Tibial artery (tissue), 4 donors: ENCODE data around the gene ZFX.

Experiments
- DNase-seq, 2 donors: peaks; one replicate each; pipeline ENCODE4 v3.0.0-alpha.2; 2019
- H3K27ac ChIP-seq, 2 donors: fragments of 200-600 bp; sonication (generic) in 1 of 2; 1 replicate in 1 of 2; 2 replicates in 1 of 2; pipeline ENCODE4 v1.5.1; 2018 to 2019; ENCODE audit warnings: mild to moderate bottlenecking in 1 of 2
- H3K27me3 ChIP-seq, 2 donors: fragments of 200-600 bp; sonication (generic) in 1 of 2; one replicate each; pipeline versions ENCODE4 v1.5.1 to v1.6.0; 2016 to 2019
- H3K36me3 ChIP-seq, 3 donors: fragments of 200-600 bp; sonication (generic) in 2 of 3; one replicate each; pipeline ENCODE4 v1.5.1; 2016 to 2019; ENCODE audit warnings: mild to moderate bottlenecking in 2 of 3
- H3K4me1 ChIP-seq, 4 donors: fragments of 200-600 bp; sonication (generic) in 2 of 4; 1 replicate in 3 of 4; 2 replicates in 1 of 4; pipeline ENCODE4 v1.5.1; 2016 to 2019
- H3K4me3 ChIP-seq, 2 donors: fragments of 200-600 bp; sonication (generic) in 1 of 2; 1 replicate in 1 of 2; 2 replicates in 1 of 2; pipeline ENCODE4 v1.5.1; 2018 to 2019; ENCODE audit warnings: mild to moderate bottlenecking in 2 of 2
- H3K9me3 ChIP-seq, 3 donors: fragments of 200-600 bp; sonication (generic) in 1 of 3; one replicate each; pipeline ENCODE4 v1.5.1; 2016 to 2019
- CTCF ChIP-seq, 2 experiments: fragments of 200-600 bp in 1 of 2; fragments of 450-650 bp in 1 of 2; IDR thresholded peaks; one replicate each; pipeline ENCODE4 v1.5.1; 2017 to 2019; ENCODE audit warnings: antibody characterized with exemption in 2 of 2, mild to moderate bottlenecking in 1 of 2, moderate library complexity in 1 of 2
- intact Hi-C: fragments of 100-400 bp; cut with DNase I; formaldehyde crosslinking; loops from one replicate; pipeline ENCODE4 v1.15.0; 2023; ENCODE audit warnings: low total_unique reads

The ZFX gene

DNA sequence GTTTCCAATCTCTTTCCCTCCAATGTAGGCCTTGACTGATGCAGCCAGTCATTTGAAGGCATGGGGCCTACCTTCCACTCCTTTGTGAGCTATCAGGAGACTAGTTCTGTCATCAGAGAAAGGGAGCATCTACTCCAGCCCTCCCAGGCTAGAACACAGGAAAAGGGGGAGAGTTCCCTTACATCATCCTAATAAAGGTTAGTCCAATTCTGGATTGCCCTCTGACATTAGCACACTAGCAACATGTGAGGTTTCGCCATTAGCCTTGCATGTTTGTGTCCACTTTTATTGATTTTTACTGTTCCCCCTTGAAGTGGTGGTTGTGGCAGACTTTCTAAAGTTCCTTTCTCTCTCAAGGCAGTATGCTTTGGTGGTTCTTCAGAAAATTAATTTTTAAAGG is 67.3 kb downstream of the ZFX start:
- H3K27me3 ChIP-seq: no peaks in the 10 kb centered on the region
- peaks cover 0 to 27% (median 15%) of the 10 kb centered on the region in 3 donors for H3K36me3 ChIP-seq
- no peak overlapping the region for H3K4me3 ChIP-seq
- no peak for DNase-seq
- H3K9me3 ChIP-seq: no peaks in the 10 kb centered on the region
- H3K4me1 ChIP-seq: no peaks in the 10 kb centered on the region
- intact Hi-C loops: no loop called here
- no peak for TF ChIP-seq CTCF (IDR thresholded peaks at IDR 0.05)
- no peak overlapping the region for H3K27ac ChIP-seq

- intact Hi-C loops: no loop called here
- DNase-seq: no peak
- peaks cover 0 to 13% (median 0%) of the 10 kb centered on the region in 3 donors for H3K36me3 ChIP-seq
- no peaks in the 10 kb centered on the region for H3K27me3 ChIP-seq
- no peak overlapping the region for H3K4me3 ChIP-seq
- no peak overlapping the region for H3K27ac ChIP-seq
- TF ChIP-seq CTCF (IDR thresholded peaks at IDR 0.05): no peak
- no peaks in the 10 kb centered on the region for H3K9me3 ChIP-seq
- H3K4me1 ChIP-seq: no peaks in the 10 kb centered on the region
Measured at GRCh38 chrX:24219320-24219719, 69.8 kb downstream of the ZFX start.

GRCh38 chrX:24221872-24222271 is 72.3 kb downstream of the ZFX start:
- H3K27me3 ChIP-seq: no peaks in the 10 kb centered on the region
- no peak for TF ChIP-seq CTCF (IDR thresholded peaks at IDR 0.05)
- intact Hi-C loops: no loop called here

DNA sequence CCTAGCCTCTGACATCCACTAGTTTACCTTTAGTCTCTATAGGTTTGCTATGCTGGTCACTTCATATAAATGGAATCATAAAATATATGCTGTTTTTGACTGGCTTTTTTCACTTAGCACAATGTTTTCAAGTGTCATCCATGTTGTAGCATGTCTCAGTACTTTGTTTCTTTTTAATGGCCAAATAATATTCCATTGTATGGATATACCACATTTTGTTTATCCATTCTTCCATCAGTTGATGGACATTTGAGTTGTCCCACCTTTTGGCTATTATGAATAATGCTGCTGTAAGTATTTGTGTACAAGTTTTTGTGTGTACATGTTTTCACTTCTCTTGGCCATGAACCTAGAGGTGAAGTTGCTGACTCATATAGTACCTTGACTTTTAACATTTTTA is 75.7 kb downstream of the ZFX start:
- no peak for TF ChIP-seq CTCF (IDR thresholded peaks at IDR 0.05)

More at GRCh38 chrX:24221872-24222271, 72.3 kb downstream of the ZFX start:
- no peaks in the 10 kb centered on the region for H3K36me3 ChIP-seq
- H3K27ac ChIP-seq: no peak overlapping the region
- no peaks in the 10 kb centered on the region for H3K9me3 ChIP-seq
- DNase-seq: no peak
- H3K4me1 ChIP-seq: no peaks in the 10 kb centered on the region
- H3K4me3 ChIP-seq: no peak overlapping the region

GRCh38 chrX:24226176-24226575 is 76.6 kb downstream of the ZFX start:
- Histone ChIP-seq H3K4me1 (no peaks in the 10 kb centered on the region), H3K27ac (no peak overlapping the region), H3K27me3 (no peaks in the 10 kb centered on the region), H3K36me3 (no peaks in the 10 kb centered on the region), H3K9me3 (no peaks in the 10 kb centered on the region), H3K4me3 (no peak overlapping the region)
- TF ChIP-seq CTCF (IDR thresholded peaks at IDR 0.05): no peak
- no peak for DNase-seq
- intact Hi-C loops: no loop called here

More for the DNA sequence above, 75.7 kb downstream of the ZFX start:
- Histone ChIP-seq H3K27ac (no peak overlapping the region), H3K27me3 (no peaks in the 10 kb centered on the region), H3K36me3 (no peaks in the 10 kb centered on the region), H3K4me1 (no peaks in the 10 kb centered on the region), H3K9me3 (no peaks in the 10 kb centered on the region), H3K4me3 (no peak overlapping the region)
- intact Hi-C loops: no loop called here
- no peak for DNase-seq

DNA sequence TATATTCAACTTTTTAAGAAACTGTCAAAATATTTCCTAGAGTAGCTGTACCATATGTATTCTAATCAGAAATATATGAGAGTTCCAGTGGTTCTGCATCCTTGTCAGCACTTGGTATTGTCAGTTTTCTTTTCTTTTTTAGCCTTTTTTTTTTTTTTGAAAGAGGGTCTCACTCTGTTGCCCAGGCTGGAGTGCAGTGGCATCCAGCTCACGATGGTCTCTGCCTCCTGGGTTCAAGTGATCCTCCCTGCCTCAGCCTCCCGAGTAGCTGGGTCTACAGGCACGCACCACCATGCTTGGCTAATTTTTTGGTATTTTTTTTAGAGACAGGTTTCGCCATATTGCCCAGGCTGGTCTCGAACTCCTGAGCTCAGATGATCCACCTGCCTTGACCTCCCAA is 79.1 kb downstream of the ZFX start:
- TF ChIP-seq CTCF (IDR thresholded peaks at IDR 0.05): no peak
- Histone ChIP-seq H3K27ac (no peak overlapping the region), H3K4me1 (no peaks in the 10 kb centered on the region), H3K4me3 (no peak overlapping the region), H3K36me3 (no peaks in the 10 kb centered on the region), H3K9me3 (no peaks in the 10 kb centered on the region), H3K27me3 (no peaks in the 10 kb centered on the region)
- intact Hi-C loops: no loop called here
- DNase-seq: no peak
